GM11168 (cell line): ENCODE measurements around the gene SEMA6B.
"Not testable (repeated sequence)": the region's sequence is repeated elsewhere in the genome, so short reads cannot be mapped to it uniquely, and the experiment has no call there.

Experiments
- in situ Hi-C: fragments of 300-500 bp; cut with MboI; formaldehyde crosslinking; loops from one replicate; pipeline ENCODE4 v1.12.0; 2022; ENCODE audit warnings: low sequenced_read_pairs; ENCODE audit not compliant: unreplicated experiment

SEMA6B gene

GRCh38 chr19:4553092-4553695 lies 6.3 kb downstream of the SEMA6B start:
- in situ Hi-C loops: no loop called here

- in situ Hi-C loops: no loop called here
These were observed 7.0 kb downstream of the SEMA6B start for GRCh38 chr19:4552525-4552819.

DNA sequence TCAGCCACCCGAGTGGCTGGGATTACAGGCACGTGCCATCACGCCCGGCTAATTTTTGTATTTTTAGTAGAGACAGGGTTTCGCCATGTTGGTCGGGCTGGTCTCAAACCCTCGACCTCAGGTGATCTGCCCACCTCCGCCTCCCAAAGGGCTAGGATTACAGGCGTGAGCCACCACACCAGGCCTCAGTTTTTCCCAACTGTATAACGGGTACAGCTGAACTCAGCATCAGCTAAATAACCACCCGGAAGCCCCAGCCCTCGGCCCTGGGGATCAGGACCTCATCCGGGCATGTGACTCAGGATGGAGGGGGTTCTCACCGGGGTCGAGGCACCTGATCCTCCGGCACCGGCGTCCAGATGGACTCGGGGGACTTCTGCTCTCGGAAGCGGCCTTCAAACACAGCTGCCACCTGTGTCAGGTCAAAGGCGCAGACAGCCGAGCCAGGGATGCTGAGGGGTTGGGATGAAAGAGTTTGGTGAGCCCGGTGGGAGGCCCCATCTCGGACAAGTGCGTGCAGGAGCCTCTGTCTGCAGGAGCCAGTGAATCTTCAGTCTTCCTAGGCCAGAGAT lies 8.9 kb downstream of the SEMA6B start:
- in situ Hi-C loops: no loop called here

DNA sequence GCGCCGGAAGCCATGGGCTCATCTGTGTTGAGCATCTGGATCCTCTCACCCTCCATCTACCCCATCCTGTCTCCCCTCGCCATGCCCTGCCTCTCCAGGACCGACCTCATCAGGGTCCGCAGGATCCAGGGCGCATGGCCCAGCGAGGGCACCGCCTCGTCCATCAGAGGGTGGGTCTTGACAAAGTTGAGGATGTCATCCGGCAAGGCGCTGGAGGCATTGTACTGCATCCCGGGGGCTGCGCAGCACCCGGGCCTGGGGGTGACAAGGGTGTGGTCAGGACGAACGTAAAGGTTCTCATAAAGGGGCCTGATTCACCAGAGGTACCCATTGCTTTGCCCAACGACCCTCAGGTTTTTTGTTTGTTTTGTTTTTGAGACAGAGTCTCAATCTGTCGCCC lies 9.5 kb downstream of the SEMA6B start:
- in situ Hi-C loops: no loop called here

DNA sequence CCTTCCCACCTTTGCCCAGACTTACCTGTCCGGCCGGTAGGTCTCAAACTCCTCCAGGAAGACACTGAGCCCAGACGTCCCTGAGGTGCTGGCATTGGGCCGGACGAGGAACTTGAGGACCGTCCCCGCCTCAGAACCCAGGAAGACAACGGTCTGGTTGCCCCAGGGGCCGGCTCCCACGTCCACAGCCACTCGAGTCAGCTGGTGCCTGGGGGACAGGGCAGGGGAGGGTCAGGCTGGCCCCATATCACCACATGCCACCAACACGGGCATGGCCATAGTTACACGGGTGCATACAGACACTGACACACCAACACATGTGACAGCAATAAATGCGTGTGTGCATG lies 11.3 kb downstream of the SEMA6B start:
- in situ Hi-C loops: no loop called here

GRCh38 chr19:4547303-4548237 lies 11.9 kb downstream of the SEMA6B start:
- in situ Hi-C loops: no loop called here

DNA sequence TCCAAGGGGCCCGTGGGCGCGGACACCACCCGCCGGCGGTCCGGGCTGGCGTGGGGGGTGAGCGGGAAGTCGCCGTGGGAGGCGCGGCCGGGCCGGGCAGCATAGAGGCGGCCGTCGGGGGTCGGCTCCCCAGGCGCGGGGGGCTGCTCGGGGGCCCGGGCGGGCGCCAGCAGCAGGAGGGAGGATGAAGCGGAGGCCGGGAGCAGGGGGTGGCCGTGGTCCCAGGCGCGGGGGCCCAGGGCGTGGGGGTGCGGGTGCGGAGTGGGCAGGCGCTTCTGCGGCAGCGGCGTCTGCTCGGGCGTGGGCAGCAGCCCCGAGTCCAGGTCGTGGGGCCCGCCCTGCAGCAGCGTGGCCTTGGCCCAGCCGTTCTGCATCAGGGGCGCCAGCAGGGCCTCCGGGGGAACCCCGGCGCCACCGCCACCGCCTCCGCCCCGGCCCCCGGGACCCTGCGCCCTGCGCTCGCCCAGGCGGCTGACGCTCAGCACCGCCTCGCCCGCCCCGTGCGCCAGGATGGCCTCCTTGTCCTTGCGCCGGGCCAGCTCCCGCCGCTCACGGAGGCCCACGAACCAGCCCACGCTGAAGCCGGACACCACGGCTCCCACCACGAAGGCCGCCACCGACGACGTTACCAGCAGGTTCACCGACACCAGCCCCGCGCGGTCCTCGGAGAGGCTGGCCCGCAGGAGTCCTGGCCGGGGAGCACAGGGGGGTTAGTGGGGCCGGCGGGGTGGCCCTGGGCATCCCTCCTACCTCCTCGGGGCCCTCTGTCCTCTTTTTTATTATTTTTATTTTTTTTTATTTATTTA lies 15.4 kb downstream of the SEMA6B start:
- in situ Hi-C loops: no loop called here

DNA sequence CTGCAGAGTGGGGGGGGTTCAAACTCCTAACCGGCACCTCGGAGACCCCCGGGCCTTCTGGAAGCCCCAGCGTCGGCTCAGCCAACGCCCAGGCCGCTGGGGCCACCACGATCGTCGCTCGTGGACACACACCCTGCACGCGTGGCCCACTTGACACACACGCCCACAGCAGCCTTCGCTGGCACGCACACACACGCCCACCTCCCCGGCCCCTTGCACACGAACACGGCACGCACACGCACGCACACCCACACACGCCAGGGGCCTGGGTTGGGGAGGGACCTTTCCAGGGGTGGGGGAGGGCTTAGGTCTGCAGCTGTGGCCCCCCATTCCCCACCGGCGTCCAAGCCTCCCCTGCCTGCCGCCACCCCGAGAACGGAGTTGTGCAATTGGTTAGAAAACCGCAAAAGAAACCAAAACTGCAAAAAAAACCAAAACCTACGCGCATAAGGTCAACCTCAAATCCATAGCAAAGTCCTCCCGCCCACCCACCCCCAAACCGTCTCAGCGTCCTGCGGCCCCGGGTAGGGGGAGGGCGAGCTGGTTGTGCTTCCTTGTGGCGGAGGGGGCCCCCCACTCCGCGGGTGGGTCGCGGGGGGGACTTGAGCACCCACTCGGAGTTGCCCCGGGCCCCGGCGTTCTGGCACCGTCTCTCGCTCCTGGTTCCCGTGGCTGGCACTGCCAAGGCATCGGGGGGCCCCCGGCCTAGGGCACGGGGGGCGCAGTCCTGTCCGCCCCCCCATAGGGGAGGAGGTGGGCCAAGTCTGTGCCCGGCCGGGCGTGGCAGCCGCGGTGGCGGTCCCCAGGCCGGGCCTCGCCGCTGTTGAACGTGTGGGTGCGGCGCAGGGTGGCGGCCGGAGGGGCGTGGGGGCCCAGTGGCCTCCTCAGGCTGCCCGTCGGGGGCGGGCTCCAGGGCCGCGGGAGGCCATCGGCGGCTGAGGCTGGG lies 16.3 kb downstream of the SEMA6B start:
- in situ Hi-C loops: no loop called here

- in situ Hi-C loops: not testable (repeated sequence)
These were observed 17.7 kb downstream of the SEMA6B start for GRCh38 chr19:4541806-4542145.

GRCh38 chr19:4541114-4541805 lies 18.2 kb downstream of the SEMA6B start:
- in situ Hi-C loops: no loop called here

DNA sequence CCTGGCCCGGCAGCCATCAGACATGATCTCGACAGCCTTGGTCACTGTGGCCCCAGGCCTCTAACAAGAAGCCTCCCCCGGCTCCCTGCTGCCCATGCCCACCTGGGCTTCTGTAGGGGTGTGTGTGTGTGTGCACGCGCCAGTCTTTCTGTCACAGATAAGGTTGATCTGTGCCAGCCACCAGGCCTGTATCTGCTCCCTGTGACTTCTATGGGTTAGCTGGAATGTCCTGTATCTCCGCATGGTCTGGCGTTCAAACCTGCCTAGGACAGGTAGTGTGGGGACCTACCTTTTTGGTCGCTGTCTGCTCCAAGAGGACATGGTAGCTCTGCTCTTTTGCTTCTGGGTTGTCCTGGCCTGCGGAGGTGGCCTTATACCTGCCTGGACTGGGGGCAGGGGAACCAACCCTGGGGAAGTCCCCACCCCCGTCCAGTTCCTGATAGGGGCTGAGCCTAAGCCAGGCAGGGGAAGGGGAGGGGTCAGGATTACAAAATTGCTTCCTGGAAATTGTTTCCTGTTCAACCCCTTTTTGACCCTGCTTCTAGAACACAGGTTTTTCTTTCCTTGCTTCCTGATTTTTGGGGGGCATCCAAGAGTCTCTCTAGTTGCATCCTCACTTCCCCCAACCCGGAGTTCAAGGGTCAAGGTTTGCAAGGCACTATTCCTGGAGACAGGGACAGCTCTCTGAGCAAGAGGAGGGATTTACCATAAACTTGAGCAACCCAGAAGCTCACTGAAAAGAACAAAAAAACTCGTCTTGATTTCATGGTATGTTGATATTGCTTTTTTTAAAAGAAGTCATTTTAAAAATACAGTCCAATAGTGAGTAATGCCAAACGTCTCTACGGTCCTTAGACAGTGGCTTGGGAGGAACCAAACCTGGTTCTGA lies 19.5 kb downstream of the SEMA6B start, which contains the start of gene LRG1:
TSS of gene LRG1 (minus strand) at position 344 of the 889 bp plus-strand sequence. CDS start at position 321, 23 bp downstream.
- in situ Hi-C loops: no loop called here

DNA sequence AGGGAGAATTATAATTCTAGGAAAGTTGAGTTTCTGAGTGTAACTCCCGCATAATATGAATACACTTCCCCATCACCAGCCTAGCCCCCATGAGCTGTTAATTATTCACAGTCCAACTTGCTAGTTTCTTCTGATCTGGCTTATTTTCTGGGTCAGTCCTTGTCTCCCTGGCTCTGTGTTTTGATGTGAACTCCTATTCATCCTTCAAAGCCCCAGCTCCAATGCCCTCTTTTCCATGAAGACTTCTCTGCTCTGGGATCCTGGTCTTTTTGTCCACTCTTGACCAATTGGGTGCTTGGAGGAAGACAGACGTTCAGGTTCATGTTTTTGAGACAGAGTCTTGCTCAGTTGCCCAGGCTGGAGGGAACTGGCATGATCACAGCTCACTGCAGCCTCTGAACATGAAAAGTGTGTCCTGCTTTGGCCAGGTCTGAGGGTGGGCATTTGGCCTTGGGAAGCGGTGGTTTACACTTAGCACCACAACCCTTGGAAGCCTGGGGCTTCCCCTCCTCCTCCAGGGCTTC lies 20.3 kb downstream of the SEMA6B start:
- in situ Hi-C loops: no loop called here

DNA sequence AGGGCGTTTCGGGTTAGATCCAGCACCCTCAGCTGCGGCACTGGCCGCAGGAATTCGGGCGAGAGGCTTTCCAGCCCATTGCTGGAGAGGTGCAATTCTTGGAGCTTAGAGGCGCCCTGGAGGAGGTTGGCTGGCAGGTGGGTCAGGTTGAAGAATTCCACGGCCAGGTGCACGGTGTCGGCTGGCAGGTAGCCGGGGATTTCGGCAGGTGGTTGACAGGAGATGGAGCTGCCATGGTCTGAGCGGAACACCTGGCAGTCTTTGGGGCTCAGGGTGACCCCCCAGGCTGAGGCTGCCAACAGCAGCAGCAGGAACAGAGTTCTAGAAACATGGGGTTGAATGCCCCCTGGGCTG lies 20.9 kb downstream of the SEMA6B start:
- in situ Hi-C loops: no loop called here

- in situ Hi-C loops: no loop called here
These were observed 21.4 kb downstream of the SEMA6B start for GRCh38 chr19:4537953-4538600.

DNA sequence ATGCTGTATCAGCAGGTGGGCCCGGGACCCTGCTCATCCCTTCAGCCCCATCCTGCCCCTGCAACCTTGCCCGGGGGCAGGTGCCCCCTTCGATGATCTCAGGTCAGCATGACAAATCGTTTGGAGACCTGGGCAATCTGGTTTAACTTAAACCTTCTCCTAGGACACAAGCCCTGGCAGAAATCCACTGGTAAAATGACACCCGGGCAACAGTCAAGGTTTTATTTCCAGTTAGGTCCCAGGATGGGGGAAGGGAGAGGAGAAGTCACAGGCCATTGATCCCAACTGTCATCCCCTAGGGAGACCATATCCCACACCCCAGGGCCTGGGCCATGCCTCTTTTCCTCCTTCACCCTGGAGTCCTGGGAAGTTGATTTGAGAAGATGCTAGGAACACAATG lies 22.7 kb downstream of the SEMA6B start:
- in situ Hi-C loops: no loop called here

DNA sequence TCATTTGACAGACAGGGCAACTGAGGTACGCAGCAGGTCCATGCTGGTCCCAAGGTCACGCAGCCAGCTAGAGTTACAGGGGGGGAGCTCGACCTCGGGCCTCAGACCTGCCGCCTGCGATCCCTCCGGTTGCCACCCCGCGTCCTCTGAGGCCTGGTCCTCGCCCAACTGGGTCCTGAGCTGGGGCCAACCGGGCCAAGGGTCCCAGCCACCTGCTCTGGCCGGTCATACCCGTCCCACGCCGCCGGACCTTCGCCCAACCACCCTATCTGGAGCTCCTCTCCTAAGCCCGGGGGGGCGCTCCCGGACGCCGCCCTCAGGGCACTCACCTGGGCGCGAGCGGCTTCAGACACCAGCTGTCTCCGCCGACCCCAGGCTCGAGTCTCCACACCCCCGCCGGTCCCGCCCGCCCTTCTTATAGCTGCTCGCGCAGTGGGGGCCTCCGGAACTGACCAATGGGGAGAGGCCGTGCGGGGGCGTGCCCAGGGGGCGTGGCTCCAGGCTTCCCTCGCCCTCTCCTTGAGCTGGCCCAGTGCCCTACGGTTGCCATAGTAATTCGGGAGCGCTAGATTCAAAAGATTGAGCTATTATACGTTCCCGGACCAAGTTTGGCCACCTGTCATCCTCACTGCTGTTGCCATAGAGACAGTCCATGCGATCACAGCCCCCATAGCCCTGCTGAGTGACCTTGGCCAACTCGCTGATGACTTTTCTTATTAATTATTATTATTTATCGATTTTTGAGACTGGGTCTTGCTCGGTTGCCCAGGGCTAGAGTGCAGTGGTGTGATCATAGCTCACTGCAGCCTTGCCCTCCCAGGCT lies 24.4 kb downstream of the SEMA6B start, which contains the start of gene PLIN5:
TSS of gene PLIN5 (minus strand) at position 389 of the 823 bp plus-strand sequence. CDS start 1,150 bp downstream, outside the sequence.
- in situ Hi-C loops: no loop called here
